Activated T-helper 1 cell treated with anti-CD3 and anti-CD28 coated beads, Interleukin-12 subunit alpha, Interleukin-12 subunit beta, Interleukin-2, Interleukin-4 antibody, amounts not matched to agents 30 ng/mL and 10 ng/mL and 1 ng/mL, durations not matched to agents 14 hours and 24 hours and 36 hours (primary cell): ENCODE results near the gene GAL3ST2. TPM values are rescaled to one million over a fixed set of nuclear protein-coding genes. Genes with fewer than 3 reads are reported as not detected.
"Not testable (repeated sequence)": the region's sequence is repeated elsewhere in the genome, so short reads cannot be mapped to it uniquely, and the experiment has no call there.

Source experiments
- DNase-seq: peaks from one replicate; pipeline ENCODE4 v3.0.0; 2021; ENCODE audit warnings: low spot score
- H3K27ac Mint-ChIP-seq: one replicate; pipeline ENCODE4 v1.8.0; 2021; ENCODE audit warnings: mild to moderate bottlenecking, mixed read lengths
- H3K27me3 Mint-ChIP-seq: one replicate; pipeline ENCODE4 v1.8.0; 2022; ENCODE audit warnings: mild to moderate bottlenecking, moderate library complexity, mixed read lengths; ENCODE audit not compliant: insufficient read depth
- H3K36me3 Mint-ChIP-seq: one replicate; pipeline ENCODE4 v1.8.0; 2021; ENCODE audit warnings: low read depth, mixed read lengths
- H3K4me1 Mint-ChIP-seq: one replicate; pipeline ENCODE4 v1.8.0; 2021; ENCODE audit warnings: low read depth, mixed read lengths
- H3K4me3 Mint-ChIP-seq: one replicate; pipeline ENCODE4 v1.8.0; 2021; ENCODE audit warnings: mild to moderate bottlenecking, moderate library complexity, mixed read lengths
- H3K9me3 Mint-ChIP-seq: one replicate; pipeline ENCODE4 v1.8.0; 2021; ENCODE audit warnings: mixed read lengths
- intact Hi-C: fragments of 100-400 bp; cut with micrococcal nuclease; formaldehyde crosslinking; loops from one replicate; pipeline ENCODE4 v1.15.1; 2024
- total RNA-seq: library from RNA; stranded (reverse); gene quantifications from 2 replicates; pipeline ENCODE4 v1.2.3, GENCODE V29; 2022

The GAL3ST2 gene
- total RNA-seq, 1 donor from 2014 or later: 0.60 TPM

DNA sequence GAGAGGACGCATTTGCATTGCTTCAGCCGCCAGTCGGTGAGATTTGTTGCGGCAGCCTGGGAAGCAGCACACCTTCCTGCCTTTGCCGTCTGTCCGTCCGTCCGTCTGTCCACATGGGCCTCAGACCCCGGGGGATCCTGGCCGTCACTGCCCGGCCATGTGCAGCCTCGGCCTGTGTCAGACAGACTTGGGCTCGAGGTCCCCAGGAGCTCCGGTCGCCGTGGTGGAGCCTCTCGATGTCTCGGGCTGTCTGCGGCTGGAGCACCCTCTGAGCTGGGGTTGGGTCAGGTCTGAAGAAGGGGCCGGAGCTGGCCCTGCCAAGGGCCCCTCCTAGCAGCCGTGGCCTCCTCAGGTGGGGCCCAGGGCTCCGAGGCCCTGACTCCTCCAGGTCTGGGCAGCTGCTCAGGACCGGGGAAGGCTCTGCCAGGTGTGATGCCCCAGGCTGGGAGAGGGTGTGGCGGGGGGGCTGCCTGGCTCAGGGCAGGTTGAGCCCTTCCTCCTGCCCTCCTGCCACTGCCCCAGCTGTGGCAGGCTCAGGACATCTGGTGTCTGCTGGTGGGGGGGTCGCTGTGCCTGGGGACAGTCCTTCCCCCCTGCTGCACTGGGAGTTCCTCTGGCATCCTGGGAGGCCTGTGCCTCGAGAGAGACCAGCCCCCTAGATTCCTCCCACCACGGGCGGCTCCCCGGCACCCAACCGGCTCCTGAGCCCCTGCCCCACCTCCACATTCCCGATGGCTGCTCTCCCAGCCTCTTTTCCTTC is 44.2 kb downstream of the GAL3ST2 start:
- peaks cover 8% of the 10 kb centered on the region for H3K27me3 Mint-ChIP-seq
- no peaks in the 10 kb centered on the region for H3K36me3 Mint-ChIP-seq
- no peak overlapping the region for H3K27ac Mint-ChIP-seq
- intact Hi-C loops: no loop called here
- peaks cover 18% of the 10 kb centered on the region for H3K9me3 Mint-ChIP-seq
- DNase-seq: no peak
- no peak overlapping the region for H3K4me3 Mint-ChIP-seq
- peaks cover 7% of the 10 kb centered on the region for H3K4me1 Mint-ChIP-seq

DNA sequence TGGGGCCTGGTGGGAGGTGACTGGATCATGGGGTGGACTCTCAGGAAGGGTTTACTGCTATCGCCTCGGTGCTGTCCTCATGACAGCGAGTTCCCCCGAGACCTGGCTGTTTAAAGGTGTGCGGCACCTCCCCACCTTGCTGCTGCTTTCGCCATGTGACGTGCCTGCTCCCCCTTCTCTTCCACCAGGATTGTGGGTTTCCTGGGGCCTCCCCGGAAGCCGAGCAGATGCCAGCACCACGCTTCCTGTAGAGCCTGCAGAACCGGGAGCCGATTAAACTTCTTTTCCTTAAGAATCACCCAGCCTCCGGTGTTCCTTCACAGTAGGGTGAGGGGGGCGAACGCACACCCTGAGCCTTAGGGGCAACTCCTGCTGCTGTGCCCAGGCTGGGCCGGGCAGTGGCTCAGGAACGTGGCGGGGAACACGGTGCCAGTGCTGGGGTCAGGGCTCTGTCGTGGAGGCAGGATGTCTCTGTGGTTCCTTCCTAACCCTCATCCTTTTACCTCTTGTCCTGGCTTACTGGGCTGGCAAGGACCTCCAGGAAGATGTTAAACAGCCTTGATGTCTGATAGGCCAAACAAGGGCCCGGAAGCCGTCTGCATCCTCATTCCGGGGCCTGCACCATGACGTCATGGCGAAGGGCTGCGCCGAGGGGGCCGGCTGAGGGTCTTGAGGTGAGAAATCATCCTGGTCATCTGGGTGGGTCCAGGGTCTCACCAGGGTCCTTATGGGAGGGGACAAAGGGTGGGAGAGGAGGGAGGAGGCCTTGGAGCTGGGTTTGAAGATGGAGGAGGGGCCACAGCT is 45.0 kb downstream of the GAL3ST2 start:
- no peak for DNase-seq
- no peaks in the 10 kb centered on the region for H3K36me3 Mint-ChIP-seq
- H3K27ac Mint-ChIP-seq: no peak overlapping the region
- peaks cover 8% of the 10 kb centered on the region for H3K27me3 Mint-ChIP-seq
- H3K9me3 Mint-ChIP-seq: peaks cover 21% of the 10 kb centered on the region
- intact Hi-C loops: no loop called here
- no peak overlapping the region for H3K4me3 Mint-ChIP-seq
- H3K4me1 Mint-ChIP-seq: peaks cover 7% of the 10 kb centered on the region

GRCh38 chr2:241822264-241822623 is 45.6 kb downstream of the GAL3ST2 start:
- peaks cover 5% of the 10 kb centered on the region for H3K4me1 Mint-ChIP-seq
- peaks cover 9% of the 10 kb centered on the region for H3K27me3 Mint-ChIP-seq
- DNase-seq: no peak
- H3K36me3 Mint-ChIP-seq: no peaks in the 10 kb centered on the region
- peaks cover 27% of the 10 kb centered on the region for H3K9me3 Mint-ChIP-seq
- intact Hi-C loops: no loop called here
- no peak overlapping the region for H3K27ac Mint-ChIP-seq
- H3K4me3 Mint-ChIP-seq: no peak overlapping the region

DNA sequence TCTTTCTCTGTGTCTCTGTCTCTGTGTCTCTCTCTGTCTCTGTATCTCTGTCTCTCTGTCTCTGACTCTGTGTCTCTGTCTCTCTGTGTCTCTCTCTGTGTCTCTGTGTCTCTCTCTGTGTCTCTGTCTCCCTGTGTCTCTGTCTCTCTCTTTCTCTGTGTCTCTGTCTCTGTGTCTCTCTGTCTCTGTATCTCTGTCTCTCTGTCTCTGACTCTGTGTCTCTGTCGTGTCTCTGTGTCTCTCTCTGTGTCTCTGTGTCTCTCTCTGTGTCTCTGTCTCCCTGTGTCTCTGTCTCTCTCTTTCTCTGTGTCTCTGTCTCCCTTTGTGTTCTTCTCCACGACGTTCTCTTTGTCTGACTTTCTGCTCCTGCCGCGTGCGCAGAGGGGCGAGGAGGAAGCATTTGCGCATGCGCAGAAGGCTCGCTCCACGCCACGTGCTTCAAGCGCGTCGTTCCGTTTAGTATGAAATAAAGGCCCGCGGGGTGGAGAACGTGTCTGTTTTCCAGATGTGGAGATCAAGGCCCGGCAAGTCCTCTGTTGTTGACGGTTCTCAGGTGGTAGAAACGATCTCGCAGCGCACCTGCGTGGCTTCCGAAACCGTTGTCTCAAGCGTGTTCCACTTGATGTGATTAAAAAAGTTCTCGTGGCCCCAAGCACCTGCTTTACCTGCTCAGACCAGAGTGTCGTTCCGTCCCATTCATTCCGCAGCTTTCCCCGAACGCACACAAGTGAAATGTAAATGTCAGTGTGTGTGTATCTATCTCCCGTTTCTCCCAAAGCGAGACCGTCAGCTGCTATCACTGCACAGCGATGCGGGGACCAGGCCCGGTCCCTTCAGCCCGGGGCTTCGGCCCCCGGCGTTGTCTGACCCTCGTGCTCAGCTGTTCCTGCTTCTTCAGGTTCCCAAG is 47.2 kb downstream of the GAL3ST2 start:
- H3K4me3 Mint-ChIP-seq, H3K4me1 Mint-ChIP-seq, H3K27ac Mint-ChIP-seq, H3K36me3 Mint-ChIP-seq, DNase-seq, H3K27me3 Mint-ChIP-seq, intact Hi-C loops: not testable (repeated sequence)
- H3K9me3 Mint-ChIP-seq: peaks cover 40% of the 10 kb centered on the region

GRCh38 chr2:241827394-241827793 is 50.8 kb downstream of the GAL3ST2 start:
- peaks cover 39% of the 10 kb centered on the region for H3K9me3 Mint-ChIP-seq
- no peak overlapping the region for H3K27ac Mint-ChIP-seq
- intact Hi-C loops: no loop called here
- no peak overlapping the region for H3K4me3 Mint-ChIP-seq
- H3K27me3 Mint-ChIP-seq: peaks cover 19% of the 10 kb centered on the region
- H3K4me1 Mint-ChIP-seq: no peaks in the 10 kb centered on the region
- H3K36me3 Mint-ChIP-seq: no peaks in the 10 kb centered on the region
- no peak for DNase-seq

DNA sequence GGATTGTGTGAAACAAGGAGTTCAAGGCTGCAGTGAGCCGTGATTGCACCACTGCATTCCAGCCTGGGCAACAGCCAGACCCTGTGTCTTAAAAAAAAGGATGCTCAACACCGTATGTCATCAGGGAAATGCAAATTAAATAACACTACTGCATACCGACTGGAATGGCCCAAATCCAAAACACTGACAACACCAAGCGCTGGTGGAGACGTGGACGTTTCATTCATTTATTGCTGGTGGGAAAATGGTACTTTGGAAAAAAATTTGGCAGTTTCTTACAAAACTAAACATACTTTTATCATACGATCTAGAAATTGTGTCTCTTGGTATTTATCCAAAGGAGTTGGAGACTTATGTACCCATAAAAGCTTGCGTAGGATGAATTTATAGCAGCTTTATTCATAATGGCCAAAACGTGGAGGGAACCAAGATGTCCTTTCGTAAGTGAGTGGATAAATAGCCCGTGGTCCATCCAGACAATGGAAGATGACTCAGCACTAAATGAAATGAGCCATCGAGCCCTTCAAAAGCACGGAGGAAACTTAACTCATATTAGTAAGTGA is 56.6 kb downstream of the GAL3ST2 start:
- Mint-ChIP-seq H3K9me3 (peaks cover 9% of the 10 kb centered on the region), H3K4me3 (no peak overlapping the region), H3K4me1 (peaks cover 15% of the 10 kb centered on the region), H3K36me3 (no peaks in the 10 kb centered on the region), H3K27me3 (peaks cover 34% of the 10 kb centered on the region), H3K27ac (no peak overlapping the region)
- no peak for DNase-seq
- intact Hi-C loops: no loop called here

- H3K27ac Mint-ChIP-seq, H3K9me3 Mint-ChIP-seq, H3K36me3 Mint-ChIP-seq, DNase-seq, intact Hi-C loops, H3K4me3 Mint-ChIP-seq: not testable (repeated sequence)
- H3K27me3 Mint-ChIP-seq: peaks cover 34% of the 10 kb centered on the region
- peaks cover 21% of the 10 kb centered on the region for H3K4me1 Mint-ChIP-seq
Measured at GRCh38 chr2:241833756-241834526, 57.3 kb downstream of the GAL3ST2 start.

DNA sequence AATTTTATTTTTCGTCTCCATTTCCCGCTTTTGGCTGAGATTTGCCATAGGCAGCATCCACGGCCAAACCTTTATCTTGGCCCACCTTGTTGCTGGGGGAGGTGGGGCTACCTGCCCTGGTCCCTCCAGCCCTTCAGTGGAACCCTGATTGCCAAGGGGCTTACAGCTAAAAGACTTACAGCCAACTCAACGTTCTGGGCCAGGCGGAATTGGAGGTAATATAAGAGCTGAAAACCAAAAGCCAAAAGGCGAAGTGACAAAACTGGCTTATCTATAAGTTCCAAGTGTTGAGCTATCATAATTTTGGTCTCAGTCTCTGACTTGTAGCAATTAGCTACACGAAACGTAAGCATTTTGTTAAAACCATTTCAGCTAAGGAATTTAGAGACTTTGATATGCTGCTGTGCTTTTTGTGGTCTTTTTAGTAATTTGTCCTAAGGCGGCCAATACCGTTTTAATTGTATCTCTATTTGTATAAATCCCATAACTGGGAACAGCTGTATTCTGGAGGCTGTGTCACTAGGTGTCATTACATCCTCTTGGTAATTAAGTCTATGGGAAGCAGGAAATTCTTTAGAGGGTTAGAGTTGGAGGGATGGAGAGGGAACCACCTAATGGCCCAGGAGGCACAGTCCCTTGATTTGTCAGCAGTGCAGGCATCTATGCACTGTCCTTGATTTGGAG is 58.0 kb downstream of the GAL3ST2 start:
- Mint-ChIP-seq H3K36me3 (no peaks in the 10 kb centered on the region), H3K4me3 (no peak overlapping the region), H3K9me3 (peaks cover 6% of the 10 kb centered on the region), H3K27ac (no peak overlapping the region), H3K27me3 (peaks cover 37% of the 10 kb centered on the region), H3K4me1 (peaks cover 21% of the 10 kb centered on the region)
- intact Hi-C loops: no loop called here
- DNase-seq: no peak

DNA sequence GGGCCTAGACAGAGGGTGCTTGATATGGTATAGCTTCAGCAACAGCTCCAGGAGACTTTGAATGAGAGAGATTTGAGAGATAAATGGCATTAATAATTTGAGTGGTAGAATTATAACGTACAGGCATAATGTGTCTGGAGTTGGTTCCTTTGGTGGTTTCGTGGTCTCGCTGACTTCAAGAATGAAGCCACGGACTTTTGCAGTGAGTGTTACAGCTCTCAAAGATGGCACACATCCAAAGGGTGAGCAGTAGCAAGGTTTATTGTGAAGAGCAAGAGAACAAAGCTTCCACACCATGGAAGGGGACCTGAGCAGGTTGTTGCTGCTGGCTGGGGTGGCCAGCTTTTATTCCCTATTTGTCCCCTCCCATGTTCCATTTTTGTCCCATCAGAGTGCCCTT is 59.0 kb downstream of the GAL3ST2 start:
- H3K27me3 Mint-ChIP-seq: peaks cover 31% of the 10 kb centered on the region
- no peak overlapping the region for H3K27ac Mint-ChIP-seq
- H3K9me3 Mint-ChIP-seq: peaks cover 6% of the 10 kb centered on the region
- no peak overlapping the region for H3K4me3 Mint-ChIP-seq
- intact Hi-C loops: no loop called here
- DNase-seq: no peak
- peaks cover 21% of the 10 kb centered on the region for H3K4me1 Mint-ChIP-seq
- H3K36me3 Mint-ChIP-seq: no peaks in the 10 kb centered on the region

GRCh38 chr2:241836292-241836691 is 59.7 kb downstream of the GAL3ST2 start:
- Mint-ChIP-seq H3K27me3 (peaks cover 31% of the 10 kb centered on the region), H3K36me3 (no peaks in the 10 kb centered on the region), H3K9me3 (peaks cover 6% of the 10 kb centered on the region), H3K4me1 (peaks cover 21% of the 10 kb centered on the region), H3K4me3 (no peak overlapping the region), H3K27ac (no peak overlapping the region)
- no peak for DNase-seq
- intact Hi-C loops: no loop called here

GRCh38 chr2:241837197-241837965 is 60.8 kb downstream of the GAL3ST2 start:
- no peak for DNase-seq
- no peak overlapping the region for H3K27ac Mint-ChIP-seq

More at GRCh38 chr2:241837197-241837965, 60.8 kb downstream of the GAL3ST2 start:
- intact Hi-C loops: no loop called here
- H3K27me3 Mint-ChIP-seq: peaks cover 28% of the 10 kb centered on the region
- no peaks in the 10 kb centered on the region for H3K36me3 Mint-ChIP-seq
- no peak overlapping the region for H3K4me3 Mint-ChIP-seq
- peaks cover 21% of the 10 kb centered on the region for H3K4me1 Mint-ChIP-seq
- H3K9me3 Mint-ChIP-seq: peaks cover 6% of the 10 kb centered on the region
